A549 (cell line): ENCODE measurements around the gene NOL9. TPM values are rescaled to one million over a fixed set of nuclear protein-coding genes. Genes with fewer than 3 reads are reported as not detected.

Experiments
- ATAC-seq, 2 experiments: fragments of 200-7000 bp in 1 of 2; fragments of >200 bp in 1 of 2; cut with Nextera tagmentation in 1 of 2; cut with Tn5 transposase in 1 of 2; 3 replicates each; pipeline versions ENCODE4 v1.8.0 to v1.9.1; 2018 to 2020; ENCODE audit warnings: mild to moderate bottlenecking in 1 of 2, moderate library complexity in 1 of 2
- CTCF ChIA-PET: fragments of 300-600 bp; sonication (Branson Sonifier 250); formaldehyde crosslinking; extraction: SDS; loops from one replicate; lab custom pipeline; 2021; ENCODE audit warnings: antibody characterized with exemption, inconsistent platforms; lab: Yijun Ruan, JAX
- POLR2A ChIA-PET: fragments of 350-600 bp; formaldehyde crosslinking; extraction: SDS; loops from one replicate; lab custom pipeline; 2021; ENCODE audit warnings: antibody characterized with exemption, inconsistent platforms; lab: Yijun Ruan, JAX
- DNase-seq, 2 experiments: peaks; one replicate each; pipeline versions ENCODE4 v3.0.0 to v3.0.0-alpha.2; 2011 to 2016; ENCODE audit warnings: low read depth in 1 of 2, low spot score in 1 of 2
- FAIRE-seq: peaks from 2 replicates; lab custom pipeline; 2011; peaks lifted over from hg19 to GRCh38; lab: Jason Lieb, UNC
- H3K27ac ChIP-seq, 2 experiments: fragments of >200 bp; sonication (Bioruptor Twin); formaldehyde crosslinking; 3 replicates each; pipeline ENCODE4 v1.5.1; 2016 to 2017
- H3K4me1 ChIP-seq: fragments of >200 bp; sonication (Bioruptor Twin); formaldehyde crosslinking; 3 replicates; pipeline ENCODE4 v1.6.1; 2016
- H3K4me2 ChIP-seq: fragments of >200 bp; sonication (Bioruptor Twin); formaldehyde crosslinking; 3 replicates; pipeline ENCODE4 v1.6.1; 2016
- H3K4me3 ChIP-seq: fragments of >200 bp; sonication (Bioruptor Twin); formaldehyde crosslinking; 3 replicates; pipeline ENCODE4 v1.5.1; 2016
- H3K9me3 ChIP-seq: fragments of >200 bp; sonication (Bioruptor Twin); formaldehyde crosslinking; 3 replicates; pipeline ENCODE4 v1.6.1; 2016
- ATOH8 ChIP-seq: fragments of 250-450 bp; sonication (Bioruptor Pico); IDR thresholded peaks from 2 replicates; pipeline ENCODE4 v1.5.0; 2020; ENCODE audit warnings: low read depth, mild to moderate bottlenecking, moderate library complexity
- CEBPB ChIP-seq, 2 experiments: fragments of >200 bp in 1 of 2; sonication (Bioruptor Twin) in 1 of 2; formaldehyde crosslinking in 1 of 2; IDR thresholded peaks; 2 replicates each; pipeline ENCODE4 v1.6.1; 2012 to 2016
- CTCF ChIP-seq: fragments of >200 bp; sonication (Bioruptor Twin); formaldehyde crosslinking; IDR thresholded peaks from 3 replicates; pipeline ENCODE4 v1.5.1; 2016
- E2F6 ChIP-seq: IDR thresholded peaks from 2 replicates; pipeline ENCODE4 v1.6.1; 2012; ENCODE audit warnings: low read depth, borderline replicate concordance
- EHF ChIP-seq: fragments of 250-450 bp; sonication (Bioruptor Pico); IDR thresholded peaks from 2 replicates; pipeline ENCODE4 v1.5.0; 2020; ENCODE audit warnings: mild to moderate bottlenecking
- ELK1 ChIP-seq: fragments of 150-350 bp; IDR thresholded peaks from 2 replicates; pipeline ENCODE4 v1.6.1; 2014; ENCODE audit warnings: low read depth, mild to moderate bottlenecking, low read length
- ESRRA ChIP-seq: fragments of 150-350 bp; IDR thresholded peaks from 2 replicates; pipeline ENCODE4 v1.6.1; 2014; ENCODE audit warnings: mild to moderate bottlenecking, low read length, borderline replicate concordance
- FOSL2 ChIP-seq, 2 experiments: fragments of 450-650 bp in 1 of 2; fragments of >200 bp in 1 of 2; sonication (Bioruptor Twin) in 1 of 2; formaldehyde crosslinking; IDR thresholded peaks; 2 replicates each; pipeline versions ENCODE4 v1.5.0 to v1.6.1; 2016 to 2020; ENCODE audit warnings: mild to moderate bottlenecking in 1 of 2, moderate library complexity in 1 of 2
- GATA3 ChIP-seq: IDR thresholded peaks from 2 replicates; pipeline ENCODE4 v1.6.1; 2012; ENCODE audit warnings: borderline replicate concordance
- HDAC2 ChIP-seq: fragments of 200-600 bp; sonication (generic); IDR thresholded peaks from 2 replicates; pipeline ENCODE4 v1.6.1; 2016
- HOXA7 ChIP-seq: fragments of 250-450 bp; sonication (Bioruptor Pico); IDR thresholded peaks from 2 replicates; pipeline ENCODE4 v1.5.0; 2020; ENCODE audit warnings: mild to moderate bottlenecking, moderate library complexity
- HOXB13 ChIP-seq: fragments of 250-450 bp; sonication (Bioruptor Pico); IDR thresholded peaks from 2 replicates; pipeline ENCODE4 v1.5.0; 2020; ENCODE audit warnings: low read depth, mild to moderate bottlenecking, moderate library complexity
- KDM1A ChIP-seq: fragments of 200-600 bp; sonication (generic); IDR thresholded peaks from 2 replicates; pipeline ENCODE4 v1.6.1; 2016; ENCODE audit warnings: low read depth, mild to moderate bottlenecking
- KDM5A ChIP-seq: fragments of 200-600 bp; sonication (generic); IDR thresholded peaks from 2 replicates; pipeline ENCODE4 v1.6.1; 2016; ENCODE audit warnings: antibody characterized with exemption, mild to moderate bottlenecking
- MAFK ChIP-seq: fragments of 450-650 bp; IDR thresholded peaks from 2 replicates; pipeline ENCODE4 v1.6.1; 2014; ENCODE audit not compliant: partially characterized antibody
- MYC ChIP-seq: IDR thresholded peaks from 2 replicates; pipeline ENCODE4 v1.6.1; 2012; ENCODE audit warnings: mild to moderate bottlenecking, inconsistent platforms, low read length, improper control_type of control experiment, borderline replicate concordance
- NR3C1 ChIP-seq: fragments of >200 bp; sonication (Bioruptor Twin); formaldehyde crosslinking; IDR thresholded peaks from 3 replicates; pipeline ENCODE4 v1.6.1; 2017
- RAD21 ChIP-seq, 2 experiments: fragments of >200 bp in 1 of 2; sonication (Bioruptor Twin) in 1 of 2; formaldehyde crosslinking in 1 of 2; IDR thresholded peaks in 1 of 2; conservative IDR thresholded peaks in 1 of 2; 2 replicates in 1 of 2; 3 replicates in 1 of 2; pipeline ENCODE4 v1.6.1; 2012 to 2018; ENCODE audit warnings: inconsistent platforms in 1 of 2
- RFX5 ChIP-seq: fragments of 450-650 bp; IDR thresholded peaks from 2 replicates; pipeline ENCODE4 v1.7.1; 2014; ENCODE audit warnings: antibody characterized with exemption, mild to moderate bottlenecking, moderate library complexity
- RNF2 ChIP-seq: fragments of 200-600 bp; sonication (generic); IDR thresholded peaks from 2 replicates; pipeline ENCODE4 v1.6.1; 2016; ENCODE audit warnings: low read depth, mild to moderate bottlenecking, antibody characterized with exemption, moderate library complexity, borderline replicate concordance
- SREBF2 ChIP-seq: fragments of 450-650 bp; IDR thresholded peaks from 2 replicates; pipeline ENCODE4 v1.6.1; 2014; ENCODE audit warnings: mild to moderate bottlenecking, moderate library complexity
- ZC3H11A ChIP-seq: fragments of 450-650 bp; IDR thresholded peaks from 2 replicates; pipeline ENCODE4 v1.6.1; 2014; ENCODE audit warnings: antibody characterized with exemption, mild to moderate bottlenecking
- WGBS: methylation state at CpG from one replicate; pipeline ENCODE4 v1.1.6; 2017; ENCODE audit errors: missing lambda C conversion rate; 5-methylcytosine and 5-hydroxymethylcytosine counted together
- polyA plus RNA-seq, 4 experiments: library from polyadenylated mRNA; depleted of rRNA in 3 of 4; stranded (reverse); fragments of >200 nt; fragmentation: RNase III in 1 of 4; extraction: RNeasy Plus Mini Kit Qiagen cat#74134 plus additional on column Dnase treatment in 1 of 4; gene quantifications; 2 replicates in 3 of 4; 3 replicates in 1 of 4; pipeline ENCODE4 v1.2.3, GENCODE V29; 2011 to 2017

NOL9 gene
- polyA plus RNA-seq, 2 of the 4 experiments (the other 2 are of a cell fraction) = 4.4 to 19.3 TPM

GRCh38 chr1:6507461-6507911, 46.8 kb downstream of the NOL9 start:
- H3K4me1 ChIP-seq = no peaks in the 10 kb centered on the region
- 69% methylated on average over 7 of the region's 12 CpGs for WGBS
- POLR2A ChIA-PET = no interaction called here
- H3K4me3 ChIP-seq = no peak overlapping the region
- H3K4me2 ChIP-seq = no peak overlapping the region
- CTCF ChIA-PET = interaction anchor here (0.7 to 1.6 kb wide), 4 partner anchors 9 to 47 kb away, joined by 3 to 5 read pairs (median 3); partner anchors contain the start of genes NOL9 and TAS1R1
- FAIRE-seq (no peak), ATAC-seq (no peak), DNase-seq (no peak)
- no peak overlapping the region for H3K27ac ChIP-seq
- no peak for TF ChIP-seq CEBPB (IDR thresholded peaks at IDR 0.05)
- TF ChIP-seq SREBF2 = no peak
- TF ChIP-seq GATA3 = no peak
- no peak for TF ChIP-seq ELK1
- TF ChIP-seq RAD21 (conservative IDR thresholded peaks at IDR 0.05 in 1 of 2, IDR thresholded peaks at IDR 0.05 in 1 of 2) = no peak
- no peak for TF ChIP-seq ESRRA
- TF ChIP-seq CTCF = no peak
- no peak for TF ChIP-seq HDAC2
- TF ChIP-seq ATOH8 (CRISPR knock-in tag) = no peak
- H3K9me3 ChIP-seq = no peaks in the 10 kb centered on the region

GRCh38 chr1:6507037-6507428, 47.3 kb downstream of the NOL9 start:
- Histone ChIP-seq H3K9me3 (no peaks in the 10 kb centered on the region), H3K27ac (no peak overlapping the region), H3K4me1 (no peaks in the 10 kb centered on the region), H3K4me2 (no peak overlapping the region), H3K4me3 (no peak overlapping the region)
- 64% methylated on average over 7 of the region's 7 CpGs for WGBS
- FAIRE-seq = no peak
- ATAC-seq = no peak
- ChIA-PET POLR2A (no interaction called here), CTCF (interaction anchor here (0.7 to 1.6 kb wide), 4 partner anchors 9 to 47 kb away, joined by 3 to 5 read pairs (median 3); partner anchors contain the start of genes NOL9 and TAS1R1)
- DNase-seq = no peak
- TF ChIP-seq FOSL2 (IDR thresholded peaks at IDR 0.05) (no peak), FOSL2 (CRISPR knock-in tag; IDR thresholded peaks at IDR 0.05) (no peak), GATA3 (no peak), MYC (no peak), NR3C1 (no peak), CTCF (no peak), EHF (no peak), E2F6 (no peak), ESRRA (no peak), HOXA7 (CRISPR knock-in tag) (no peak), HDAC2 (no peak), HOXB13 (CRISPR knock-in tag) (no peak), ZC3H11A (no peak), RNF2 (no peak), RAD21 (conservative IDR thresholded peaks at IDR 0.05 in 1 of 2, IDR thresholded peaks at IDR 0.05 in 1 of 2) (no peak), ELK1 (no peak), SREBF2 (no peak), KDM5A (no peak), KDM1A (no peak), MAFK (no peak), RFX5 (no peak)
